ENCODE results near the gene ENTHD1. TPM values are rescaled to one million over a fixed set of nuclear protein-coding genes. Genes with fewer than 3 reads are reported as not detected.

ENTHD1 gene
- total RNA-seq, 4 donors from 2014 or later, result 0.14 TPM; not detected in 3

- no peak for TF ChIP-seq POLR2A (IDR thresholded peaks at IDR 0.05)
- TF ChIP-seq CTCF (IDR thresholded peaks at IDR 0.05), result no peak
- no peak overlapping the region for H3K27ac ChIP-seq
- H3K9me3 ChIP-seq, result no peaks in the 10 kb centered on the region
- H3K36me3 ChIP-seq, result no peaks in the 10 kb centered on the region
- no peaks in the 10 kb centered on the region for H3K4me1 ChIP-seq
- H3K4me3 ChIP-seq, result no peak overlapping the region
- no peaks in the 10 kb centered on the region for H3K27me3 ChIP-seq
- no peak for DNase-seq
- intact Hi-C loops (cut with DNase I; ENCODE audit: low total_unique reads), result no loop called here
Measured at GRCh38 chr22:39718921-39719475, 174.6 kb downstream of the ENTHD1 start.

DNA sequence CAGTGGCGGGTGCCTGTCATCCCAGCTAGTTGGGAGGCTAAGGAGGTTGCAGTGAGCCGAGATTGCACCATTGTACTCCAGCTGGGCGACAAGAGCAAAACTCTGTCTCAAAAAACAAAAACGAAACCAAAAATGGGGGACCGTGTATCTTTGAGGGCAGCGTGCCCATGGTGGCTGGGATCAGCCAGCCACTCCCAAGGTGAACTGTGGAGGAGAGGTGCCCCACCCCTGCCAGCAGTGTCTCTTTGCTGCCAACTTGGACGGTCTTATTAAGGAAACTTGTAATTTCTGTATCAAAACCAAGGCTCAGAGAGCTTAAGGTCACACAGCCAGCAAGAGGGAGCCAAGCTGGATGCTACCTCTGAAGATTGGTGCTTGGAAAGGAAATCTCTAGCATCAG lies 175.4 kb downstream of the ENTHD1 start:
- TF ChIP-seq POLR2A (IDR thresholded peaks at IDR 0.05) (no peak), CTCF (IDR thresholded peaks at IDR 0.05) (no peak)
- H3K27me3 ChIP-seq, result no peaks in the 10 kb centered on the region
- H3K4me1 ChIP-seq, result no peaks in the 10 kb centered on the region
- no peaks in the 10 kb centered on the region for H3K36me3 ChIP-seq
- no peak for DNase-seq
- H3K9me3 ChIP-seq, result no peaks in the 10 kb centered on the region
- intact Hi-C loops (cut with DNase I; ENCODE audit: low total_unique reads), result no loop called here
- H3K27ac ChIP-seq, result no peak overlapping the region
- no peak overlapping the region for H3K4me3 ChIP-seq

GRCh38 chr22:39717099-39717498 lies 176.5 kb downstream of the ENTHD1 start:
- Histone ChIP-seq H3K36me3 (no peaks in the 10 kb centered on the region), H3K27me3 (no peaks in the 10 kb centered on the region), H3K9me3 (no peaks in the 10 kb centered on the region), H3K4me3 (no peak overlapping the region), H3K4me1 (no peaks in the 10 kb centered on the region), H3K27ac (no peak overlapping the region)
- intact Hi-C loops (cut with DNase I; ENCODE audit: low total_unique reads), result no loop called here
- DNase-seq, result no peak
- TF ChIP-seq POLR2A (IDR thresholded peaks at IDR 0.05) (no peak), CTCF (IDR thresholded peaks at IDR 0.05) (no peak)

- Histone ChIP-seq H3K27me3 (no peaks in the 10 kb centered on the region), H3K4me1 (no peaks in the 10 kb centered on the region), H3K4me3 (no peak overlapping the region), H3K9me3 (no peaks in the 10 kb centered on the region), H3K27ac (no peak overlapping the region), H3K36me3 (no peaks in the 10 kb centered on the region)
- intact Hi-C loops (cut with DNase I; ENCODE audit: low total_unique reads), result no loop called here
- no peak for TF ChIP-seq POLR2A (IDR thresholded peaks at IDR 0.05)
- TF ChIP-seq CTCF (IDR thresholded peaks at IDR 0.05), result no peak
- no peak for DNase-seq
Measured at GRCh38 chr22:39716534-39716933, 177.0 kb downstream of the ENTHD1 start.

DNA sequence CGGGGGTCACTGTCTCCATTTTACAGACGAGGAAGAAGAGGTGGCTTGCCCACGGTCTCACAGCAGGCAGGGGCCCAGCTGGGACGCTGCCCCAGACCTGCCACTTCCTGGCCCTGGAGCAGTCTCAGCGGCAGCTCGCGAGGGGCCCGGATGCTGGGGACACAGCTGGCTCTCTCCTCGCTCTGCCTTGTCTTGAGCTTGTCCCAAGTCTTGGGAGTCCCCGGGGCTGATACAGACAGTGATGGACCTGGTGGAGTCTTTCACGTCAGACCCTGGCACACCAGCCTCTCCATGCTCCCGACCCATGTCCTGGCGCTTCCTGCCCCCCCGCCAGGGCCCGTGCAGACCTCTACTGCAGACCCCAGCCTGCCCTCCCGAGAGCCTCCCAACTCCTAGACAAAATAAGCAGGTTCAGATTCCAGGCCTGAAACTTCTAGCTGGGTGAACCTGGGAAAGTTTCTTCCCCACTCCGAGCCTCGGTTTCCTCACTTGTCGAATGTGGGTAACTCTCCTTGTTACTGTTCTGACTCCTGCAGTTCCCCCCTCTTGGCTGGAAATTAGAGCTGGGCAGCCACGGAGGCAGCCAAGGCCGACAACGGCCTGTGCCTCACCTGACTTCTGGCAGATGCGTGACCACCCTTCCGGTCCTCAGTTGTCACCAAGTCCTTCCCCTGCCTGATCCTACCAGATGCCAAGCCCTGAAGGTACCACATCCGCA lies 177.6 kb downstream of the ENTHD1 start:
- intact Hi-C loops (cut with DNase I; ENCODE audit: low total_unique reads), result no loop called here
- H3K27ac ChIP-seq, result no peak overlapping the region
- H3K27me3 ChIP-seq, result no peaks in the 10 kb centered on the region
- no peak for TF ChIP-seq POLR2A (IDR thresholded peaks at IDR 0.05)
- no peak for TF ChIP-seq CTCF (IDR thresholded peaks at IDR 0.05)
- H3K36me3 ChIP-seq, result no peaks in the 10 kb centered on the region
- no peaks in the 10 kb centered on the region for H3K4me1 ChIP-seq
- no peak overlapping the region for H3K4me3 ChIP-seq
- no peaks in the 10 kb centered on the region for H3K9me3 ChIP-seq
- no peak for DNase-seq

Measured in uterus (tissue), 4 donors.